HEK293 (cell line): Measurements from ENCODE around the gene GRIPAP1.
A peak's percentile ranks its signal among the peaks of the same experiment; 100 is the strongest.

Source experiments
- CTCF ChIA-PET: fragments of 350-600 bp; formaldehyde crosslinking; extraction: SDS; loops from one replicate; lab custom pipeline; 2021; ENCODE audit warnings: antibody characterized with exemption; lab: Yijun Ruan, JAX
- POLR2A ChIA-PET: fragments of 300-600 bp; formaldehyde crosslinking; extraction: SDS; loops from one replicate; lab custom pipeline; 2020; ENCODE audit warnings: antibody characterized with exemption, inconsistent platforms; lab: Yijun Ruan, JAX
- H3K27ac ChIP-seq: fragments of 200-500 bp; sonication (Bioruptor generic); 2 replicates; pipeline ENCODE4 v1.5.1; 2014; ENCODE audit warnings: low read depth, low read length, control low read depth, inconsistent platforms; ENCODE audit errors: extremely low read depth
- H3K36me3 ChIP-seq, 2 experiments: fragments of 200-500 bp in 1 of 2; sonication (Bioruptor generic) in 1 of 2; 1 replicate in 1 of 2; 2 replicates in 1 of 2; pipeline ENCODE4 v1.5.1; 2014 to 2017; ENCODE audit warnings: inconsistent platforms in 2 of 2, low read length in 2 of 2; ENCODE audit not compliant: control insufficient read depth in 2 of 2, insufficient read depth in 1 of 2
- H3K4me1 ChIP-seq: fragments of 200-500 bp; sonication (Bioruptor generic); 2 replicates; pipeline ENCODE4 v1.5.1; 2014; ENCODE audit warnings: mild to moderate bottlenecking, low read length, inconsistent platforms; ENCODE audit not compliant: control insufficient read depth, insufficient read depth
- H3K4me3 ChIP-seq: 2 replicates; pipeline ENCODE4 v1.5.1; 2011; ENCODE audit warnings: low read depth, mild to moderate bottlenecking, control low read depth, low read length, moderate library complexity
- H3K9me3 ChIP-seq: fragments of 200-500 bp; sonication (Bioruptor generic); 2 replicates; pipeline ENCODE4 v1.5.1; 2014; ENCODE audit warnings: low read depth, low read length, inconsistent platforms; ENCODE audit not compliant: control insufficient read depth, insufficient read depth
- BCL11B ChIP-seq: fragments of 450-650 bp; formaldehyde crosslinking; IDR thresholded peaks from 2 replicates; pipeline ENCODE4 v1.5.1; 2016; ENCODE audit warnings: low read depth, missing biosample characterization, missing genetic modification characterization
- CTCF ChIP-seq: fragments of 450-650 bp; formaldehyde crosslinking; IDR thresholded peaks from 2 replicates; pipeline ENCODE4 v1.5.1; 2016; ENCODE audit warnings: missing biosample characterization, missing genetic modification characterization
- FEZF1 ChIP-seq: fragments of 450-650 bp; formaldehyde crosslinking; IDR thresholded peaks from 2 replicates; pipeline ENCODE4 v1.5.1; 2016; ENCODE audit warnings: missing biosample characterization, missing genetic modification characterization
- HOXA7 ChIP-seq: sonication (generic); formaldehyde crosslinking; IDR thresholded peaks from 2 replicates; pipeline ENCODE4 v1.8.1; 2022; ENCODE audit warnings: missing genetic modification reagents, borderline replicate concordance
- HOXD13 ChIP-seq: sonication (generic); formaldehyde crosslinking; IDR thresholded peaks from 2 replicates; pipeline ENCODE4 v1.8.0; 2022; ENCODE audit warnings: missing genetic modification reagents, borderline replicate concordance
- KLF7 ChIP-seq: fragments of 450-650 bp; formaldehyde crosslinking; IDR thresholded peaks from 2 replicates; pipeline ENCODE4 v1.5.1; 2016; ENCODE audit warnings: missing biosample characterization, missing genetic modification characterization, borderline replicate concordance
- MZF1 ChIP-seq: fragments of 450-650 bp; formaldehyde crosslinking; IDR thresholded peaks from 2 replicates; pipeline ENCODE4 v1.5.1; 2017; ENCODE audit warnings: missing biosample characterization, missing genetic modification characterization, borderline replicate concordance
- OVOL3 ChIP-seq: fragments of 450-650 bp; formaldehyde crosslinking; IDR thresholded peaks from 2 replicates; pipeline ENCODE4 v1.5.1; 2016; ENCODE audit warnings: missing biosample characterization, missing genetic modification characterization
- SP2 ChIP-seq: fragments of 450-650 bp; formaldehyde crosslinking; IDR thresholded peaks from 2 replicates; pipeline ENCODE4 v1.5.1; 2016; ENCODE audit warnings: missing biosample characterization, missing genetic modification characterization
- SP3 ChIP-seq: fragments of 450-650 bp; formaldehyde crosslinking; IDR thresholded peaks from 2 replicates; pipeline ENCODE4 v1.5.1; 2016; ENCODE audit warnings: missing biosample characterization, missing genetic modification characterization
- SP7 ChIP-seq: fragments of 450-650 bp; formaldehyde crosslinking; IDR thresholded peaks from 2 replicates; pipeline ENCODE4 v1.5.1; 2016; ENCODE audit warnings: missing biosample characterization, missing genetic modification characterization
- TCF7L2 ChIP-seq: IDR thresholded peaks from 2 replicates; pipeline ENCODE4 v1.6.1; 2011; ENCODE audit warnings: low read depth, mild to moderate bottlenecking, inconsistent platforms, low read length, moderate library complexity, borderline replicate concordance
- ZBTB7A ChIP-seq: fragments of 450-650 bp; formaldehyde crosslinking; IDR thresholded peaks from 2 replicates; pipeline ENCODE4 v1.5.1; 2016; ENCODE audit warnings: low read depth, missing biosample characterization, missing genetic modification characterization
- ZNF148 ChIP-seq: fragments of 450-650 bp; formaldehyde crosslinking; IDR thresholded peaks from 2 replicates; pipeline ENCODE4 v1.5.0; 2017; ENCODE audit warnings: missing biosample characterization, missing genetic modification characterization, borderline replicate concordance
- ZNF175 ChIP-seq: fragments of 450-650 bp; formaldehyde crosslinking; IDR thresholded peaks from 2 replicates; pipeline ENCODE4 v1.5.1; 2016; ENCODE audit warnings: missing biosample characterization, missing genetic modification characterization
- ZNF23 ChIP-seq: fragments of 450-650 bp; formaldehyde crosslinking; IDR thresholded peaks from 2 replicates; pipeline ENCODE4 v1.5.1; 2016; ENCODE audit warnings: missing biosample characterization, missing genetic modification characterization, borderline replicate concordance
- ZNF324 ChIP-seq: fragments of 450-650 bp; formaldehyde crosslinking; IDR thresholded peaks from 2 replicates; pipeline ENCODE4 v1.5.1; 2016; ENCODE audit warnings: missing biosample characterization, missing genetic modification characterization
- ZNF530 ChIP-seq: fragments of 450-650 bp; formaldehyde crosslinking; IDR thresholded peaks from 2 replicates; pipeline ENCODE4 v1.5.1; 2016; ENCODE audit warnings: low read depth, missing biosample characterization, missing genetic modification characterization
- ZNF639 ChIP-seq: fragments of 450-650 bp; formaldehyde crosslinking; IDR thresholded peaks from 2 replicates; pipeline ENCODE4 v1.5.1; 2016; ENCODE audit warnings: missing biosample characterization, missing genetic modification characterization
- ZNF768 ChIP-seq: fragments of 450-650 bp; formaldehyde crosslinking; IDR thresholded peaks from 2 replicates; pipeline ENCODE4 v1.5.1; 2018; ENCODE audit warnings: missing biosample characterization, mild to moderate bottlenecking, missing genetic modification characterization
- ZNF785 ChIP-seq: fragments of 450-650 bp; formaldehyde crosslinking; IDR thresholded peaks from 2 replicates; pipeline ENCODE4 v1.5.1; 2016; ENCODE audit warnings: missing biosample characterization, missing genetic modification characterization
- ZNF843 ChIP-seq: fragments of 450-650 bp; formaldehyde crosslinking; IDR thresholded peaks from 2 replicates; pipeline ENCODE4 v1.5.1; 2016; ENCODE audit warnings: missing biosample characterization, missing genetic modification characterization
- ZSCAN30 ChIP-seq: fragments of 450-650 bp; IDR thresholded peaks from 2 replicates; pipeline ENCODE4 v1.5.1; 2018; ENCODE audit warnings: missing biosample characterization, mild to moderate bottlenecking, missing genetic modification characterization, moderate library complexity
- TF ChIP-seq, protein P1 (sequence below): fragments of 450-650 bp; formaldehyde crosslinking; IDR thresholded peaks from 2 replicates; pipeline ENCODE4 v1.5.1; 2016; ENCODE audit warnings: missing biosample characterization, missing genetic modification characterization
- TF ChIP-seq, protein P2 (sequence below): fragments of 450-650 bp; formaldehyde crosslinking; IDR thresholded peaks from 2 replicates; pipeline ENCODE4 v1.5.1; 2016; ENCODE audit warnings: missing biosample characterization, missing genetic modification characterization
- TF ChIP-seq, protein P3 (sequence below): fragments of 450-650 bp; formaldehyde crosslinking; IDR thresholded peaks from 2 replicates; pipeline ENCODE4 v1.5.1; 2016; ENCODE audit warnings: missing biosample characterization, missing genetic modification characterization

GRIPAP1 gene

GRCh38 chrX:49037883-49038475 lies 35.9 kb upstream of the GRIPAP1 start:
- H3K4me1 ChIP-seq = peaks cover 7% of the 10 kb centered on the region
- H3K9me3 ChIP-seq = no peaks in the 10 kb centered on the region
- CTCF ChIA-PET = interaction anchor here (1.4 kb wide), 1 partner anchor 18 kb away, joined by 4 read pairs; no protein-coding TSS in a partner anchor
- H3K36me3 ChIP-seq = peaks cover 11 to 55% of the 10 kb centered on the region in 2 experiments; a peak in 2 of 3 replicates
- POLR2A ChIA-PET = no interaction called here
- H3K4me3 ChIP-seq = no peak overlapping the region
- no peak overlapping the region for H3K27ac ChIP-seq
- no peak for TF ChIP-seq ZNF530 (tag by site-specific recombination)
- no peak for TF ChIP-seq TCF7L2
- TF ChIP-seq ZNF23 (tag by site-specific recombination) = no peak
- TF ChIP-seq HOXD13 (CRISPR knock-in tag) = no peak
- no peak for TF ChIP-seq ZSCAN30 (tag by site-specific recombination)
- TF ChIP-seq SP7 (tag by site-specific recombination) = peak; percentile 58
- TF ChIP-seq FEZF1 (tag by site-specific recombination) = no peak
- TF ChIP-seq ZNF843 (tag by site-specific recombination) = no peak
- no peak for TF ChIP-seq ZNF175 (tag by site-specific recombination)
- TF ChIP-seq ZNF785 (tag by site-specific recombination) = no peak
- no peak for TF ChIP-seq SP2 (tag by site-specific recombination)
- TF ChIP-seq, protein P1, sequence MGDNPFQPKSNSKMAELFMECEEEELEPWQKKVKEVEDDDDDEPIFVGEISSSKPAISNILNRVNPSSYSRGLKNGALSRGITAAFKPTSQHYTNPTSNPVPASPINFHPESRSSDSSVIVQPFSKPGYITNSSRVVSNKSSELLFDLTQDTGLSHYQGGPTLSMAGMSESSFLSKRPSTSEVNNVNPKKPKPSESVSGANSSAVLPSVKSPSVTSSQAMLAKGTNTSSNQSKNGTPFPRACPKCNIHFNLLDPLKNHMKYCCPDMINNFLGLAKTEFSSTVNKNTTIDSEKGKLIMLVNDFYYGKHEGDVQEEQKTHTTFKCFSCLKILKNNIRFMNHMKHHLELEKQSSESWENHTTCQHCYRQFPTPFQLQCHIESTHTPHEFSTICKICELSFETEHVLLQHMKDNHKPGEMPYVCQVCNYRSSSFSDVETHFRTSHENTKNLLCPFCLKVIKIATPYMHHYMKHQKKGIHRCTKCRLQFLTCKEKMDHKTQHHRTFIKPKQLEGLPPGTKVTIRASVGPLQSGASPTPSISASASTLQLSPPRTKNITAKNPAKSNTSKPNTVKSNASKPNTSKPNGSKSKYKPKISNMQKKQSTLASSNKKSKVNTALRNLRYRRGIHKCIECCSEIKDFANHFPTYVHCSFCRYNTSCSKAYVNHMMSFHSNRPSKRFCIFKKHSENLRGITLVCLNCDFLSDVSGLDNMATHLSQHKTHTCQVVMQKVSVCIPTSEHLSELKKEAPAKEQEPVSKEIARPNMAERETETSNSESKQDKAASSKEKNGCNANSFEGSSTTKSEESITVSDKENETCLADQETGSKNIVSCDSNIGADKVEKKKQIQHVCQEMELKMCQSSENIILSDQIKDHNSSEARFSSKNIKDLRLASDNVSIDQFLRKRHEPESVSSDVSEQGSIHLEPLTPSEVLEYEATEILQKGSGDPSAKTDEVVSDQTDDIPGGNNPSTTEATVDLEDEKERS (tag by site-specific recombination) = no peak
- TF ChIP-seq, protein P2, sequence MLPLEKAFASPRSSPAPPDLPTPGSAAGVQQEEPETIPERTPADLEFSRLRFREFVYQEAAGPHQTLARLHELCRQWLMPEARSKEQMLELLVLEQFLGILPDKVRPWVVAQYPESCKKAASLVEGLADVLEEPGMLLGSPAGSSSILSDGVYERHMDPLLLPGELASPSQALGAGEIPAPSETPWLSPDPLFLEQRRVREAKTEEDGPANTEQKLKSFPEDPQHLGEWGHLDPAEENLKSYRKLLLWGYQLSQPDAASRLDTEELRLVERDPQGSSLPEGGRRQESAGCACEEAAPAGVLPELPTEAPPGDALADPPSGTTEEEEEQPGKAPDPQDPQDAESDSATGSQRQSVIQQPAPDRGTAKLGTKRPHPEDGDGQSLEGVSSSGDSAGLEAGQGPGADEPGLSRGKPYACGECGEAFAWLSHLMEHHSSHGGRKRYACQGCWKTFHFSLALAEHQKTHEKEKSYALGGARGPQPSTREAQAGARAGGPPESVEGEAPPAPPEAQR (tag by site-specific recombination) = no peak
- no peak for TF ChIP-seq HOXA7 (CRISPR knock-in tag)
- no peak for TF ChIP-seq ZNF148
- TF ChIP-seq ZNF768 (tag by site-specific recombination) = no peak
- TF ChIP-seq BCL11B (tag by site-specific recombination) = no peak
- TF ChIP-seq KLF7 (tag by site-specific recombination) = no peak
- TF ChIP-seq CTCF (tag by site-specific recombination) = no peak
- no peak for TF ChIP-seq MZF1 (tag by site-specific recombination)
- no peak for TF ChIP-seq ZBTB7A (tag by site-specific recombination)
- peak; percentile 62; the same call in 1 of the 2 replicates for TF ChIP-seq ZNF639 (tag by site-specific recombination)
- TF ChIP-seq SP3 (tag by site-specific recombination) = peak; percentile 21; the same call in 1 of the 2 replicates
- TF ChIP-seq OVOL3 (tag by site-specific recombination) = no peak
- TF ChIP-seq, protein P3, sequence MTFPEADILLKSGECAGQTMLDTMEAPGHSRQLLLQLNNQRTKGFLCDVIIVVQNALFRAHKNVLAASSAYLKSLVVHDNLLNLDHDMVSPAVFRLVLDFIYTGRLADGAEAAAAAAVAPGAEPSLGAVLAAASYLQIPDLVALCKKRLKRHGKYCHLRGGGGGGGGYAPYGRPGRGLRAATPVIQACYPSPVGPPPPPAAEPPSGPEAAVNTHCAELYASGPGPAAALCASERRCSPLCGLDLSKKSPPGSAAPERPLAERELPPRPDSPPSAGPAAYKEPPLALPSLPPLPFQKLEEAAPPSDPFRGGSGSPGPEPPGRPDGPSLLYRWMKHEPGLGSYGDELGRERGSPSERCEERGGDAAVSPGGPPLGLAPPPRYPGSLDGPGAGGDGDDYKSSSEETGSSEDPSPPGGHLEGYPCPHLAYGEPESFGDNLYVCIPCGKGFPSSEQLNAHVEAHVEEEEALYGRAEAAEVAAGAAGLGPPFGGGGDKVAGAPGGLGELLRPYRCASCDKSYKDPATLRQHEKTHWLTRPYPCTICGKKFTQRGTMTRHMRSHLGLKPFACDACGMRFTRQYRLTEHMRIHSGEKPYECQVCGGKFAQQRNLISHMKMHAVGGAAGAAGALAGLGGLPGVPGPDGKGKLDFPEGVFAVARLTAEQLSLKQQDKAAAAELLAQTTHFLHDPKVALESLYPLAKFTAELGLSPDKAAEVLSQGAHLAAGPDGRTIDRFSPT = peak; percentile 52; the same call in 1 of the 2 replicates
- TF ChIP-seq ZNF324 (tag by site-specific recombination) = 0 out of 2 replicates have a peak, but pooled peaks have one; percentile 53
